Calu3 (cell line): Measurements from ENCODE around the gene ERCC1. TPM values are rescaled to one million over a fixed set of nuclear protein-coding genes. Genes with fewer than 3 reads are reported as not detected.

ENCODE experiments used
- BruUV-seq: library from RNA; stranded (reverse); fragments of 400-500 nt; replicated peaks from 2 replicates; lab custom pipeline; 2021; lab: Mats Ljungman, UMichigan
- CTCF ChIA-PET: fragments of 300-600 bp; sonication (Branson Sonifier 250); formaldehyde crosslinking; loops from one replicate; lab custom pipeline; 2022; ENCODE audit warnings: antibody characterized with exemption; lab: Charles Lee
- DNase-seq: peaks from one replicate; pipeline ENCODE4 v3.0.0; 2022
- H3K27ac Mint-ChIP-seq: one replicate; pipeline ENCODE4 v1.8.0; 2022; ENCODE audit warnings: mixed read lengths; ENCODE audit not compliant: unreplicated experiment
- H3K27me3 Mint-ChIP-seq: one replicate; pipeline ENCODE4 v1.8.0; 2022; ENCODE audit warnings: mixed read lengths; ENCODE audit not compliant: unreplicated experiment
- H3K36me3 Mint-ChIP-seq: one replicate; pipeline ENCODE4 v1.8.0; 2022; ENCODE audit warnings: mild to moderate bottlenecking, moderate library complexity, mixed read lengths; ENCODE audit not compliant: insufficient read depth, unreplicated experiment
- H3K4me1 Mint-ChIP-seq: one replicate; pipeline ENCODE4 v1.8.0; 2022; ENCODE audit warnings: mild to moderate bottlenecking, low read depth, mixed read lengths; ENCODE audit not compliant: unreplicated experiment
- H3K4me3 Mint-ChIP-seq: one replicate; pipeline ENCODE4 v1.8.0; 2022; ENCODE audit warnings: mild to moderate bottlenecking, low read depth, moderate library complexity, mixed read lengths; ENCODE audit not compliant: unreplicated experiment
- H3K9me3 Mint-ChIP-seq: one replicate; pipeline ENCODE4 v1.8.0; 2022; ENCODE audit warnings: low read depth, mixed read lengths; ENCODE audit not compliant: unreplicated experiment
- intact Hi-C: fragments of 100-400 bp; cut with micrococcal nuclease; formaldehyde crosslinking; loops from one replicate; pipeline ENCODE4 v1.10.0; 2022; ENCODE audit not compliant: unreplicated experiment
- total RNA-seq: library from RNA; stranded (reverse); gene quantifications from 2 replicates; pipeline ENCODE4 v1.2.3, GENCODE V29; 2022
- TF ChIP-seq, protein P1 (sequence below): fragments of 200-600 bp; IDR thresholded peaks from one replicate; pipeline ENCODE4 v1.8.0; 2022; ENCODE audit warnings: antibody characterized with exemption; ENCODE audit not compliant: unreplicated experiment

ERCC1 gene
- total RNA-seq, 1 experiment from 2014 or later: 55.7 TPM

DNA sequence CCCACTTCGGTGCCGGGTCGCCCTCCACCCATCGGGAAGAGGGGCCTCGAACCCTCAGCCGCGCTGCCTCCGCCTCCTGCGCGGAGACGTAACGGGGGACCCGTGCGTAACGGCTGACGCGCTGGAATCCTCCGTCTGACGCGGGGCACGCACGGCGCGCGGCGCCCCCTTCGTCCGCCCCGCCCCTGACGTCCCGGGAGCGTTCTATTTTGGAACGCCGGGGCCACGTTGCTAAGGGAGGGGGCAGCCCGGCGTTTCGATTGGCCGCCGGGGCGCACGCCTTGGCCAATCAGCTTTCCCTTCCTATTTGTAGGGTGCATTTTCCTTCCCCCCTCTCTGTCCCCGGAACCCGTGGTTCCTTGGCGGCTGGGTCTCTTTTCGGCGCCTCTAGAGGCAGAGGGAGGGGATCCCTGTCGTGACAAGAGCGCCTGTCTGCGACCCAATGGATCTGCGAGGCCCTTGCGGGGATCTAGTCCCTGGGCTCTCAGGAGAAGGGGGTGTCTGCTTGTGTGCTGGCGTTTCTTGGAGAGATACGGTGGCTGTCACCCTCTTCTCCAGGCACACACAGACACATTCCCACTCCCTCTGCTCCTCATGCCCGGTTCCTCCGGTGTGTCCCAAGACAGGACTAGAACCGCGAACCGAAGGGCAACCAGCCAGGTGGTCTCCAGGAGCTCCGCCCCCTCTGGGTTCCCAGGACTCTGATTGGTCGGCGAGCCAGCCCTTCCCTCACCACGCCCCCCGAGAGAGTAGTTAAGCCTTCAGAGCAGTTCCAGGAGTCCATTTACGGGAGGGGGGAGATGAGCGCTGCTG lies 45.6 kb upstream of the ERCC1 start:
- DNase-seq: peak; percentile 98

DNA sequence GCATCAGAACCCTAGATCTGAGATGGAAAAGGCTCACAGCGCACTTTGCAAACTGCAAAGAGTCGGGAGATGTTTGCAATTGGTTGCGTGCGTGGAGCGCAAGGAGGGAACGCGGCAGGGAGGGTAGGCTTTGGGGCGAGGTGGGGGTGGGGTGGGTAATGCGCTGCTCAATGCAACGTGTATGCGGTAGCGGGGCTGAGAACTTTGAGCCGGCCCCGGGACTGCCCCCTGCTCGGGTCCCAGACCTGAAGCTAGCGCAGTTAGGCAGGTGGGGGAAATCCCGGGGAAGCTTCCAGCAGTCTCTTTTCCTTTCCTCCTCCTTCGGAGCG lies 45.0 kb upstream of the ERCC1 start:
- no peaks in the 10 kb centered on the region for H3K9me3 Mint-ChIP-seq
- intact Hi-C loops: loop anchor here (2.0 kb wide), 1 partner anchor 18 kb away; no protein-coding TSS in a partner anchor
- H3K4me1 Mint-ChIP-seq: peaks cover 37% of the 10 kb centered on the region
- TSS peak; percentile 85 for BruUV-seq
- CTCF ChIA-PET: interaction anchor here (0.6 to 4.6 kb wide), 7 partner anchors 9 to 417 kb away, joined by 3 to 61 read pairs (median 7); partner anchors contain the start of gene IRF2BP1
- peak overlapping the region; percentile 86 for H3K4me3 Mint-ChIP-seq
- DNase-seq: no peak
- peaks cover 27% of the 10 kb centered on the region for H3K27me3 Mint-ChIP-seq
- H3K36me3 Mint-ChIP-seq: peaks cover 83% of the 10 kb centered on the region
- TF ChIP-seq, protein P1, sequence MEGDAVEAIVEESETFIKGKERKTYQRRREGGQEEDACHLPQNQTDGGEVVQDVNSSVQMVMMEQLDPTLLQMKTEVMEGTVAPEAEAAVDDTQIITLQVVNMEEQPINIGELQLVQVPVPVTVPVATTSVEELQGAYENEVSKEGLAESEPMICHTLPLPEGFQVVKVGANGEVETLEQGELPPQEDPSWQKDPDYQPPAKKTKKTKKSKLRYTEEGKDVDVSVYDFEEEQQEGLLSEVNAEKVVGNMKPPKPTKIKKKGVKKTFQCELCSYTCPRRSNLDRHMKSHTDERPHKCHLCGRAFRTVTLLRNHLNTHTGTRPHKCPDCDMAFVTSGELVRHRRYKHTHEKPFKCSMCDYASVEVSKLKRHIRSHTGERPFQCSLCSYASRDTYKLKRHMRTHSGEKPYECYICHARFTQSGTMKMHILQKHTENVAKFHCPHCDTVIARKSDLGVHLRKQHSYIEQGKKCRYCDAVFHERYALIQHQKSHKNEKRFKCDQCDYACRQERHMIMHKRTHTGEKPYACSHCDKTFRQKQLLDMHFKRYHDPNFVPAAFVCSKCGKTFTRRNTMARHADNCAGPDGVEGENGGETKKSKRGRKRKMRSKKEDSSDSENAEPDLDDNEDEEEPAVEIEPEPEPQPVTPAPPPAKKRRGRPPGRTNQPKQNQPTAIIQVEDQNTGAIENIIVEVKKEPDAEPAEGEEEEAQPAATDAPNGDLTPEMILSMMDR: no peak
- H3K27ac Mint-ChIP-seq: peak overlapping the region; percentile 99

More for the DNA sequence above, 45.6 kb upstream of the ERCC1 start:
- no peaks in the 10 kb centered on the region for H3K9me3 Mint-ChIP-seq
- no TSS peak for BruUV-seq
- peaks cover 35% of the 10 kb centered on the region for H3K4me1 Mint-ChIP-seq
- H3K36me3 Mint-ChIP-seq: peaks cover 88% of the 10 kb centered on the region
- intact Hi-C loops: loop anchor here (2.0 kb wide), 1 partner anchor 19 kb away; no protein-coding TSS in a partner anchor
- H3K4me3 Mint-ChIP-seq: peak overlapping the region; percentile 86
- CTCF ChIA-PET: interaction anchor here (0.6 to 4.6 kb wide), 6 partner anchors 8 to 417 kb away, joined by 3 to 61 read pairs (median 9); partner anchors contain the start of gene IRF2BP1
- TF ChIP-seq, protein P1: no peak
- H3K27ac Mint-ChIP-seq: peak overlapping the region; percentile 99
- H3K27me3 Mint-ChIP-seq: peaks cover 23% of the 10 kb centered on the region

DNA sequence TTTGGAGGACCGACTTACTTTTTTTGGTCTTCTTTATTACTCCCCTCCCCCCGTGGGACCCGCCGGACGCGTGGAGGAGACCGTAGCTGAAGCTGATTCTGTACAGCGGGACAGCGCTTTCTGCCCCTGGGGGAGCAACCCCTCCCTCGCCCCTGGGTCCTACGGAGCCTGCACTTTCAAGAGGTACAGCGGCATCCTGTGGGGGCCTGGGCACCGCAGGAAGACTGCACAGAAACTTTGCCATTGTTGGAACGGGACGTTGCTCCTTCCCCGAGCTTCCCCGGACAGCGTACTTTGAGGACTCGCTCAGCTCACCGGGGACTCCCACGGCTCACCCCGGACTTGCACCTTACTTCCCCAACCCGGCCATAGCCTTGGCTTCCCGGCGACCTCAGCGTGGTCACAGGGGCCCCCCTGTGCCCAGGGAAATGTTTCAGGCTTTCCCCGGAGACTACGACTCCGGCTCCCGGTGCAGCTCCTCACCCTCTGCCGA lies 44.5 kb upstream of the ERCC1 start:
- CTCF ChIA-PET: interaction anchor here (0.8 to 4.6 kb wide), 11 partner anchors 9 to 173 kb away, joined by 3 to 61 read pairs (median 4); no protein-coding TSS in a partner anchor
- TF ChIP-seq, protein P1: no peak
- peaks cover 77% of the 10 kb centered on the region for H3K36me3 Mint-ChIP-seq
- H3K9me3 Mint-ChIP-seq: no peaks in the 10 kb centered on the region
- TSS peak; percentile 71 for BruUV-seq
- H3K4me3 Mint-ChIP-seq: peak overlapping the region; percentile 86
- peak overlapping the region; percentile 99 for H3K27ac Mint-ChIP-seq
- intact Hi-C loops: loop anchor here (2.0 kb wide), 1 partner anchor 17 kb away; no protein-coding TSS in a partner anchor
- peaks cover 23% of the 10 kb centered on the region for H3K27me3 Mint-ChIP-seq
- DNase-seq: peak; percentile 58
- H3K4me1 Mint-ChIP-seq: peaks cover 37% of the 10 kb centered on the region

- no peaks in the 10 kb centered on the region for H3K9me3 Mint-ChIP-seq
- H3K27me3 Mint-ChIP-seq: peaks cover 17% of the 10 kb centered on the region
- H3K36me3 Mint-ChIP-seq: peaks cover 71% of the 10 kb centered on the region
- H3K27ac Mint-ChIP-seq: peak within 1 kb of the TSS; percentile 99
- intact Hi-C loops: loop anchor here (2.0 kb wide), 1 partner anchor 17 kb away; no protein-coding TSS in a partner anchor
- peak; percentile 96 for DNase-seq
- no TSS peak for BruUV-seq
- H3K4me3 Mint-ChIP-seq: peak within 1 kb of the TSS; percentile 86
- CTCF ChIA-PET: interaction anchor here (0.6 to 4.6 kb wide), 14 partner anchors 10 to 200 kb away, joined by 3 to 61 read pairs (median 3); no protein-coding TSS in a partner anchor
- peaks cover 31% of the 10 kb centered on the region for H3K4me1 Mint-ChIP-seq
- TF ChIP-seq, protein P1: no peak
Measured at GRCh38 chr19:45467456-45468158, 43.9 kb upstream of the ERCC1 start, which contains the start of gene FOSB. Gene FOSB (plus strand): TSS chr19:45467996. CDS start chr19:45468587, 591 bp downstream.
